ENCODE results near the gene SGCD. TPM values are rescaled to one million over a fixed set of nuclear protein-coding genes. Genes with fewer than 3 reads are reported as not detected.

SGCD gene
- total RNA-seq, 4 donors from 2014 or later = 0.37 to 3.7 (median 2.4) TPM

DNA sequence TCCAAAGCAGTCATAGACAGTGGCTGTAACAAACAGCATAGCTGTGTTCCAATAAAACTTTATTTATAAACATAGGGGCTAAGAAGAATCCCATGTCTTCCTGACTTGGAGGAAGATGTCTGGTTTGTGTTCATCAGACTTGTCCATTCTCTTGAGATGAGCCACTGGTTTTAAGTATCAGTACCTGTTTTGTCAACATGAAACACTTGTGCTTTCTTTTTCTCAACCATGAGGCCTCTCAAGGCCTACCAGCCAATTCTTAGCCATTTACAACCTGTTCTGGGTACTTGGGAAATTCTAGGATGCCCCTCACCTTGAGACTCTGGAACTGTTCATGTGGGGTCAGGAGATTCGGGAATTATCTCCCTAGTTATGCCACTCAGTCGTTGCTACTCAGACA, 368.8 kb downstream of the SGCD start:
- intact Hi-C loops (cut with DNase I; ENCODE audit: low total_unique reads) = no loop called here
- Histone ChIP-seq H3K36me3 (no peaks in the 10 kb centered on the region), H3K27ac (no peak overlapping the region), H3K4me3 (no peak overlapping the region), H3K27me3 (no peaks in the 10 kb centered on the region), H3K9me3 (no peaks in the 10 kb centered on the region), H3K4me1 (no peaks in the 10 kb centered on the region)
- TF ChIP-seq, protein P1, sequence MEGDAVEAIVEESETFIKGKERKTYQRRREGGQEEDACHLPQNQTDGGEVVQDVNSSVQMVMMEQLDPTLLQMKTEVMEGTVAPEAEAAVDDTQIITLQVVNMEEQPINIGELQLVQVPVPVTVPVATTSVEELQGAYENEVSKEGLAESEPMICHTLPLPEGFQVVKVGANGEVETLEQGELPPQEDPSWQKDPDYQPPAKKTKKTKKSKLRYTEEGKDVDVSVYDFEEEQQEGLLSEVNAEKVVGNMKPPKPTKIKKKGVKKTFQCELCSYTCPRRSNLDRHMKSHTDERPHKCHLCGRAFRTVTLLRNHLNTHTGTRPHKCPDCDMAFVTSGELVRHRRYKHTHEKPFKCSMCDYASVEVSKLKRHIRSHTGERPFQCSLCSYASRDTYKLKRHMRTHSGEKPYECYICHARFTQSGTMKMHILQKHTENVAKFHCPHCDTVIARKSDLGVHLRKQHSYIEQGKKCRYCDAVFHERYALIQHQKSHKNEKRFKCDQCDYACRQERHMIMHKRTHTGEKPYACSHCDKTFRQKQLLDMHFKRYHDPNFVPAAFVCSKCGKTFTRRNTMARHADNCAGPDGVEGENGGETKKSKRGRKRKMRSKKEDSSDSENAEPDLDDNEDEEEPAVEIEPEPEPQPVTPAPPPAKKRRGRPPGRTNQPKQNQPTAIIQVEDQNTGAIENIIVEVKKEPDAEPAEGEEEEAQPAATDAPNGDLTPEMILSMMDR (IDR thresholded peaks at IDR 0.05) = no peak
- TF ChIP-seq EP300 (IDR thresholded peaks at IDR 0.05; ENCODE audit: low read depth) (no peak), POLR2AphosphoS5 (IDR thresholded peaks at IDR 0.05) (no peak), POLR2A (IDR thresholded peaks at IDR 0.05) (no peak)
- in situ Hi-C loops (cut with MboI; ENCODE audit: low pct_ligation_motif_present in 1 of 4, low pct_unique_long_range_greater_than_20kb in 1 of 4, low sequenced_read_pairs in 3 of 4) = no loop called here
- DNase-seq = no peak
- 83 to 92% methylated on average over 2 of the region's 2 CpGs for WGBS, 2 donors (ENCODE audit: low coverage in 1 of 2)

DNA sequence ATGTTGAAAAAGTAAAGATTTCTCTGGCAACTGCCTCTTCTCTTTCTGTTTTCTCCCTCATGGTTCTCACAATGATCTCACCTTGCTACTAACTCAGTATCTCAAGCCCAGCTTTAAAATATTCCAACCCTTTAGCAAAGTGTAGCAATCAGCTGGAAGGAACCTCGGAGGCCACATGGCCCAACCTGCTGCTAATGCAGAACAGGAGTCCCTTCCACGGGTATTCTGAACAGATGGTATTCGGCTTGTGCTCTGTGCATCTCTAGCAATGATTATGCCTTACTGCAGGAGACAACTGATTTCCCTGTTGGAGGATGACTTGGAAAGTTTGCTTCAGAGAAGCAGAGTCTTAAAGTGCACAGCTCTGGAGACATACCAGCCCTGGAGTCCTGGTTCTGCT, 371.4 kb downstream of the SGCD start:
- intact Hi-C loops (cut with DNase I; ENCODE audit: low total_unique reads) = no loop called here
- no peak for DNase-seq
- 70% methylated on average over 3 of the region's 3 CpGs; no CpG with 5 or more reads in 1 of the 2 donors for WGBS, 2 donors (ENCODE audit: low coverage in 1 of 2)
- no peak overlapping the region for H3K4me3 ChIP-seq
- no peaks in the 10 kb centered on the region for H3K36me3 ChIP-seq
- no peaks in the 10 kb centered on the region for H3K4me1 ChIP-seq
- no peaks in the 10 kb centered on the region for H3K9me3 ChIP-seq
- H3K27ac ChIP-seq = no peak overlapping the region
- in situ Hi-C loops (cut with MboI; ENCODE audit: low pct_ligation_motif_present in 1 of 4, low pct_unique_long_range_greater_than_20kb in 1 of 4, low sequenced_read_pairs in 3 of 4) = no loop called here
- H3K27me3 ChIP-seq = no peaks in the 10 kb centered on the region
- TF ChIP-seq, protein P1 (IDR thresholded peaks at IDR 0.05) = no peak
- TF ChIP-seq POLR2AphosphoS5 (IDR thresholded peaks at IDR 0.05) (no peak), POLR2A (IDR thresholded peaks at IDR 0.05) (no peak), EP300 (IDR thresholded peaks at IDR 0.05; ENCODE audit: low read depth) (no peak)

DNA sequence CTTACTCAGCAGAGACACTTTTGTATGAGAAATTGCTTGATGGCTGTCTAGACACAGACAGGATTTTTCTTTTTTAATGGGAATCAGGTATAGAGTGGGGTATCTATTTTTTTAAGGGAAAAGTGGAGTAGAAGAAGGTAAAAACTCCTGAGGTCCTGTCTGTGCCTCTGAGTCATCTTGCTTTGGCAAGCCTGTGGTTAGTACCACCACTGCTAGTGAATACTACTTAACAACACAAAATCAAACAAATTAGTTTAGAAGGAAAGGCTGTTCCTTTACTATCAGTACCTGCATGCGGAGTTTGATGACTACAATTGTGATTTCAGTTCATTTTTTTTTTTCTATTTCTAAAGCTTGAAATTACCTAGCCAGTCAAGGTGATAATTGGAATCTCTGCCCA, 372.2 kb downstream of the SGCD start:
- 60 to 86% methylated on average over 1 of the region's 1 CpG for WGBS, 2 donors (ENCODE audit: low coverage in 1 of 2)
- H3K27ac ChIP-seq = no peak overlapping the region
- no peak for TF ChIP-seq POLR2AphosphoS5 (IDR thresholded peaks at IDR 0.05)
- no peak for TF ChIP-seq POLR2A (IDR thresholded peaks at IDR 0.05)
- TF ChIP-seq, protein P1 (IDR thresholded peaks at IDR 0.05) = no peak
- no peak for TF ChIP-seq EP300 (IDR thresholded peaks at IDR 0.05; ENCODE audit: low read depth)
- no peaks in the 10 kb centered on the region for H3K4me1 ChIP-seq
- no peaks in the 10 kb centered on the region for H3K9me3 ChIP-seq
- H3K4me3 ChIP-seq = no peak overlapping the region
- DNase-seq = no peak
- no peaks in the 10 kb centered on the region for H3K36me3 ChIP-seq
- no peaks in the 10 kb centered on the region for H3K27me3 ChIP-seq
- intact Hi-C loops (cut with DNase I; ENCODE audit: low total_unique reads) = no loop called here
- in situ Hi-C loops (cut with MboI; ENCODE audit: low pct_ligation_motif_present in 1 of 4, low pct_unique_long_range_greater_than_20kb in 1 of 4, low sequenced_read_pairs in 3 of 4) = no loop called here

DNA sequence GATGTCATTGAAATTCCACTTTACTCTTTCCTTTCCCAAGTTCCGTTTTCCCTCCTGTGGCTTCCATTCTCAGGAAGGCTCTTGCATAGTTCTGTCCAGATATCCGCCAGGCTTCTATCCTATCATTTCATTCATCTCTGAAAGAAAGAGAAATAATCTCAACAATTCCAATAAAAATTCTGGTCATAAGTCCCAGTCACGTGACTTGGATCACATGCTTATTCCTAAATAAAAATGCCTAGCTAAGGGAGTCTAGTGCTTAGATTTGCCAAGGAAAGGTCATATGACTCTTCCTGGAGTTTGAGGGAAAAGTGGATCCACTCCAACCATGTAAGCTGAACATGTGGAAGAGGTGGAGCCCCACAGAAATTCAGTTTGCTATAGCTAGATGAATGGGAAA, 377.2 kb downstream of the SGCD start:
- WGBS, 2 donors (ENCODE audit: low coverage in 1 of 2) = 89 to 93% methylated on average over 3 of the region's 3 CpGs
- no peaks in the 10 kb centered on the region for H3K27me3 ChIP-seq
- H3K9me3 ChIP-seq = no peaks in the 10 kb centered on the region
- H3K4me1 ChIP-seq = no peaks in the 10 kb centered on the region
- TF ChIP-seq, protein P1 (IDR thresholded peaks at IDR 0.05) = no peak
- intact Hi-C loops (cut with DNase I; ENCODE audit: low total_unique reads) (no loop called here), in situ Hi-C loops (cut with MboI; ENCODE audit: low pct_ligation_motif_present in 1 of 4, low pct_unique_long_range_greater_than_20kb in 1 of 4, low sequenced_read_pairs in 3 of 4) (no loop called here)
- H3K36me3 ChIP-seq = no peaks in the 10 kb centered on the region
- H3K4me3 ChIP-seq = no peak overlapping the region
- H3K27ac ChIP-seq = no peak overlapping the region
- no peak for DNase-seq

All from transverse colon (tissue), 4 donors.